Activated effector memory CD4-positive, alpha-beta T cell treated with anti-CD3 and anti-CD28 coated beads, Interleukin-2, amount 50 U/mL, for 16 hours (primary cell): ENCODE measurements around the gene FCGR3B.
"Not testable (repeated sequence)": the region's sequence is repeated elsewhere in the genome, so short reads cannot be mapped to it uniquely, and the experiment has no call there.

Source experiments
- DNase-seq: peaks from one replicate; pipeline ENCODE4 v3.0.0-alpha.2; 2020

Gene FCGR3B

DNA sequence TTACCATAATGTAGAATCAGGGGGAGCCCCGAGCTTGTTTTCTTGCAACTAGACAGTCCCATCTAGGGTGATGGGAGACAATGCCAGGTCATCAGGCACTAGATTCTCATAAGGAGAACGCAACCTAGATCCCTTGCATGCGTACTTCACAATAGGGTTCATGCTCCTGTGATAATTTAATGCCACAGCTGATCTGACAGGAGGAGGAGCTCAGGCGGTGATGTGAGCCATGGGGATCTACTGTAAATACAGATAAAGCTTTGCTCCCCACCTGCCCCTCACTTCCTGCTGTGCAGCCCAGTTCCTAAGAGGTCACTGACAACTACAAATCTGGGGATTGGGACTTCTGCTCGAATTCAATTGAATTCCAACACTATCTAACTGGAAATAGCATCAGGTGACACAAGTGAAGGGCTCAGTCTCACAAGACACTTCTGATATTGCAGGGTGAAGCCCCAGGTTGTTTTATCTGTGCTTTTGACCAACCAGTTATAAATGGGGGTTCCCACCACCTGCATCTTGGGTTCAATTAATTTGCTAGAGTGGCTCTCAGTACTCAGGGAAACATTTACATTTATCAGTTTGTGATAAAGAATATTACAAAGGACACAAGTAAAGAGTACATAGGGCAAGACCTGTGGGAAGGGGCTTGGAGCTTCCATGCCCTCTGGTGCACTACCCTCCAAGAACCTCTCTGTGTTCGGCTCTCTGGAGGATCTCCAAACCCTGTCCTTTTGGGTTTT, 7.4 kb upstream of the FCGR3B start:
- DNase-seq, result not testable (repeated sequence)

- DNase-seq, result not testable (repeated sequence)
These were observed 6.0 kb upstream of the FCGR3B start for GRCh38 chr1:161636976-161637375.

DNA sequence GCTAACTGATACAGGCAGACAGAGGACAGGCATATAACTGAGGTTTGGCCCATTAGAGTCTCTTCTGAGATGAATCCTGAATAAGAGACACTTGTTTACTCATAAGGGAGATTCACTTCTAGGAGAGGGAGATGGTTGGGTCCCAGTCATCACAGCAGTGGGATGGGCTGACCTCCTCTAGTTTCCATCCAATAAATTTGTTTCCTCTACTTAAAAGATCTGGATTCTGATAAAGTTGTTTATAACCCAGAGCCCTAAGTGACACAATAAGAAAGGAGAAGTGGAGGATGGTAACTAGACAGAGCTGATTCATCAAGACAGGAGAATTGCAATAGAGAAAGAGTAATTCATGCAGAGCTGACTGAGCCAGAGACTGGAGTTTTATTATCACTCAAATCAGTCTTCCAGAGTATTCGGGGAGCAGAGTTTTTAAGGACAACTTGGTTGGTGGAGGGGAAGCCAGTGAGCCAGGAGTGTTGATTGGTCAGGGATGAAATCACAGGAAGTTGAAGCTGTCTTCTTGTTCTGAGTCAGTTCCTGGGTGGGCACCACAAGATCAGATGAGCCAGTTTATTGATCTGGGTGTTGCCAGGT, 5.3 kb upstream of the FCGR3B start:
- DNase-seq, result not testable (repeated sequence)

GRCh38 chr1:161634993-161635392, 4.0 kb upstream of the FCGR3B start:
- DNase-seq, result not testable (repeated sequence)

GRCh38 chr1:161630128-161630742, 741 bp downstream of the FCGR3B start:
- DNase-seq, result not testable (repeated sequence)

DNA sequence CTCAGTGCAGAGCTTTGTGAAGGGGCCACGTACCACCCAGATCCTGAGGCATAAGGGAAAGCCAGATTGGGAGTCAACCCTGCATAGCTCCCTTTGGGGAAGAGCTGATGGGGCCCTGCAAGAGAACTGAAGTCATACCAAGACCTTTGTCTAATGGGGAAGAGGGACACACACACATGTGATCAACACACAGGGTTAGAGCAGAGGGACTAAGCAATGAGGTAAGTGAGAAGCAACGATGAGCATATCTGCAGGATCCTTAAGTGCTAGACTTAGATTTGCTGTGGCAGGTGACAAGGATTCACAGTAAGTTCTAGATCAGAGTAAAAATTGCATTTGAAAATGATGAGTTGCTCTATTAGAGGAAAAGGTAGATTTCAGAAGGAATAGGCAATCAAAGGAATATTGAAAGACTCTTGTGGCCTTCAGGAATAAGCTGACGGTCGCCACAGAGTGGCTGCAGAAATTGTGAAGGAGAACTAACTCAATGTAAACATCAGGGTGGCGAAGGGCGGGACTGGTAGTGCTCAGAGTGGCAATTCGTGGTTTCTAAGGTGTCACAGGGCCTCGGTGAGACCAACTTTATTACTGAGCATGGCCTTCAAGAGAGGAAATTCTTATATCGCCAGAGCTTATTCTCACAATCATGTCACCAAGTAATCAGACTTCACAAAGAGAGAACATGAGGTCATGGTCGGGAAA, 4.4 kb downstream of the FCGR3B start:
- not testable (repeated sequence) for DNase-seq

DNA sequence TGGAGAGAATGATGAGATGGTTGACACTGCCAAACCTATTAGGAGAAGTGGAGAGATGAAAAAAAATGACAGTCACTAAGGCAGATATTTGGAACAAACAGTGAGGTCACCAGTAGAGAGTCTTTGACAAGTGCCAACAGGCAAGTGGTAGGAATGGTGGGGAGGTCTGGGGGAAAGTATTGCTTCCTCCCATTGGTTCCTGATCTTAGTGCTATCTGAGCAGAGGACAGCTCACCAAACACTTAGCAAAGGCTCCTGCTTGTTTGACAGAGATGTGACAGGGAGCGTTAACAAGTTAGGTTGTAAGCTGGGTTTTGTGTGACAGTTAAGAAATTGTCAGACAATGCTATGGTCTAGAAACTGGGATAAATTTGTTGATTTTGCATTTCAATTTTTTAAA, 6.4 kb downstream of the FCGR3B start:
- not testable (repeated sequence) for DNase-seq

DNA sequence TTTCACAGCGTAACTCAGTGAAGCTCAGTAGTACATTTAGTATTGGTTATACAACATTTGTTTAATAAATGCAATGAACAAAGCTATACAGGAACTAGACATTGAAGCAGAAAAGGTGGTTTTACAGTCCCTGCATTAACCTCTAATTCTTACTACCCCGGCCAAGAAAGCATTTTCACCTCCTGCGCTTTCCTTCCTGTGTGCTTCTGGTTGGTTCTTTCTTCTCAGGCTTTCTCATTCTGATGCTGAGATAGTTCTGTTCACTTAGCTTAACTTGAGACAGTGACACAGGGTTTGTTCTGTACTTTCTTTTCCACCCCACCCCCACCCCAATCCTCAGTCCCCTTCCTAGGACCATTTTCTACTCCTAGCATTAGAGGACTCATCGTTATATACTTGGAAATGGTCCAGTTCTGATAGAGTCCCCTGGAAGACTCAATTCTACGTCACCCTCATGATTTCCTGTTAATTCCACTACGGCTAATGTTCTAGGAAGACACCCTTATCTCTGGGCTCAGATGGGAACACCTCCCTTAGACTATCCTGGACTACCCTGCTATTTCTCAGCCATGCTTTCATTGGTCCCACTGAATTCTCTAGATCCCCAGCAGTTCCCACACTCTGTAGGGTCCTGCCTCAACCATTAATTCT, 7.5 kb downstream of the FCGR3B start:
- DNase-seq, result not testable (repeated sequence)

DNA sequence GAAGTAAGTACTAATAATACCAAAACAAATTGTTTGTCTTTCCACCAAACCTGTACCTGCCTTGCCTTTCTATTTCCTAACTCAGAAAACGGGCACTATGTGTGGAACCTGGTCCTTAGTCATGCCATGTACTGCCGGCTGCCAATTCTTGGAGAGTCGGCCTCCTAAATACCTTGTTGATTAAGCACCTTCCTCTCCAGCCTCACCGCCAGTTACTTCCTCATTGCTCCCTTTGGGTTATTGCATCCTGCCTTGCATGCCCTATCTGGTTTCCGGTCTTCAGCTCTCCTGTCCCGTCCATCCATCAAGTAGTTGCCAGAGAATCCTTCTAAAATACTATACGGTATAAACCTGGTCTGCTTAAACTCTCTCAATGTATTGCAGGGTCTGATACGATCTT, 8.9 kb downstream of the FCGR3B start:
- DNase-seq, result not testable (repeated sequence)

DNA sequence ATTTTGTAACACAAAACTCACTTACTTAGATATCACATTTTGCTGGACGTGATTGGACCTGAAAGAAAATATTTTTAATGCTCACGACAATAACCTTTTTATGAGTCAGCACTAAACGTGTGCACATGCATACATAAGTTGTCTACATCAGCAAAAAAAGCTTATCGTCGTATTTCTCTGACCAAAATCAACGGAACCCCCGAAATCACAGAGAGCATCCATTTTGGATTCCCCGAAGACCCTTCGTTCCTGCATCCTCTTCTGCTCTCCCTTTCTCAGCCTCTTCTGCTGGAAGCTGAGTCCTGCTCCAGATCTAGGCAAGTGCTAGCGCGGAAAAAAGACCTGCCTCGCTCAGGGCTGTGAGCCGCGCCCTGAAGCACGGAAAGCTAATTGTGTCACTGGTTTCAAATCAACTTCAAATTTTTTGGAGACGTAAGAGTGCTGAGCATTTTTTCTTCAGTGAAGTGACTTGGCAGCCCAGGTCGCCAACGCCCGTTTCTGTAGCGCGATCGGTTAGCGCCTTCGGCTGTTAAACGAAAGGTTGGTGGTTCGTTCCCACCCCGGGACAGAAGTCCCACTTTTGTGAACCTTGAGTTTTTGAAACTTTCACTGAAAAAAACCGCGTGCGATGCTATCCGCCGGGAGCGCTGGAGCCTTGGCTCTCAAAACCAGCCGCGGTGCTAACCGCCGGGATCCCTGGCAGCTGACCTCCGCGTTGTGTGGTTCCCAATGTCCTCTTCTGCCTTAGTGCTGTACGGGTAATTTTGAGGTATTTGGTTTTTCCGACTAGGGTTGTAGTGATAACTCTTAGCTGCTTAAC, 9.6 kb downstream of the FCGR3B start:
- peak; percentile 91 for DNase-seq

DNA sequence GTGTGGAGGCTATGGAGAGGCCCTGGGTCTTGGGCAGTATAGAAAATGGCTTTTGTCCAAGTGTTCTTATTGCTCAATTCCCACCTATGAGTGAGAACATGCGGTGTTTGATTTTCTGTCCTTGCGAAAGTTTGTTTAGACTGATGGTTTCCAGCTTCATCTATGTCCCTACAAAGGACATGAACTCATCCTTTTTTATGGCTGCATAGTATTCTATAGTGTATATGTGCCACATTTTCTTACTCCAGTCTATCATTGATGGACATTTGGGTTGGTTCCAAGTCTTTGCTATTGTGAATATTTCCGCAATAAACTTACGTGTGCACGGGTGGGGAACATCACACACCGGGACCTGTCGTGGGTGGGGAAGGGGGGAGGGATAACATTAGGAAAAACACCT, 10.6 kb downstream of the FCGR3B start:
- DNase-seq, result not testable (repeated sequence)

DNA sequence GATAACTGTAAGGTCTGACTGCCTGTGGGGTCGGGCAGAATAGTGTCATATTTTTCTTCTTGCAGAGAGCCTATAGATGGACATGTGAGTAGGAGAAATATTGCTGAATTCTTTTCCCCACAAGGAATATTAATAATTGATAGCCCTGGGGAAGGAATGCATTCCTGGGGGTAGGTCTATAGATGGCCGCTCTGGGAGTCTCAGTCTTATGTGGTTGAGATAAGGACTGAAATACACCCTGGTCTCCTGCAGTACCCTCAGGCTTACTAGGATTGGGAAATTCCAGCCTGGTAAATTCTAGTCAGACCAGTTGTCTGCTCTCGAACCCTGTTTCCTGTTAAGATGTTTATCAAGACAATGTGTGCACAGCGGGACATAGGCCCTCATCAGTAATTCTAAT, 12.5 kb downstream of the FCGR3B start:
- not testable (repeated sequence) for DNase-seq

- not testable (repeated sequence) for DNase-seq
These were observed 14.6 kb downstream of the FCGR3B start for GRCh38 chr1:161616417-161616816.

DNA sequence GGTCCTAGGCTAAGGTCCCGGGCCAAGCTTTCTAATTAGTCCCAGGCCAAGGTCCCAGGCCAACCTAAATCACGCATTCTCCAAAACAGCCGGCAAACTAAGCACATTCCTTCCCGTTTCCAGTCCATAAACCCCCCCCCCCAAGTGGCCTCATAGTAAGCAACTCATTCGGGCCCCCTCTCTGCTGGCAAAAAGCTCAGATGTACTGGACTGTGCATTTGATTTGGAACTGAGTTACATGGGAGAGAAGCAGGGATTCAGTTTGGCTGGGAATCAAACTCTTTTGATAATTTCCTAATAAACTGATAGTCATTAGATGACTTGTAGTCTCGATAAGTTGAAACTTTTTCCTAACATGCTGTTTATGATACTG, 17.8 kb downstream of the FCGR3B start:
- not testable (repeated sequence) for DNase-seq

- DNase-seq, result peak; percentile 96
These were observed 18.4 kb downstream of the FCGR3B start for GRCh38 chr1:161612322-161613141.

GRCh38 chr1:161611866-161612321, 19.1 kb downstream of the FCGR3B start:
- peak; percentile 69 for DNase-seq

DNA sequence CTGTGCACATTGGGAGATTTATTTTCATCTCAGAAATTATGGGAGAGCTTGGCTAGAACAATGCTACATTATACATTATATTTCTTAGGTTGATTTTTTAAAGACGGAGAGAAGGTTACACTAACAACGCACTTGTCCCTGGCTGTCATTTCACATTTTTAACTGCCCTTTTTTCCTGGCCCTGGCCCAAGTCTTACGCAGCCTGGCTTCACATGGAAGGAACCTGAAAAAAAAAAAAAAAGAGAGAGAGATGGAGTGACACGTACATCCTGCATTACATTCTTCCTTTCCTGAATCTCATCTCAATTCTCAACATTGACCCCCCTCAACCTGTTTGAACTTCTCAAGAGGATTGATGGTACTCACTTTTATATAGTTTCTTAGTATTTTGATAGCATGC, 20.8 kb downstream of the FCGR3B start:
- DNase-seq, result not testable (repeated sequence)

GRCh38 chr1:161606541-161607336, 24.2 kb downstream of the FCGR3B start:
- not testable (repeated sequence) for DNase-seq

GRCh38 chr1:161605762-161606540, 25.0 kb downstream of the FCGR3B start:
- peak; percentile 69 for DNase-seq
